HG02798 (cell line): ENCODE measurements around the gene MYLIP.

Experiments
- ATAC-seq: cut with Tn5 transposase; IDR thresholded peaks from one replicate; pipeline ENCODE4 v1.9.1; 2021; ENCODE audit warnings: mild to moderate bottlenecking; ENCODE audit not compliant: unreplicated experiment, poor library complexity

MYLIP gene

DNA sequence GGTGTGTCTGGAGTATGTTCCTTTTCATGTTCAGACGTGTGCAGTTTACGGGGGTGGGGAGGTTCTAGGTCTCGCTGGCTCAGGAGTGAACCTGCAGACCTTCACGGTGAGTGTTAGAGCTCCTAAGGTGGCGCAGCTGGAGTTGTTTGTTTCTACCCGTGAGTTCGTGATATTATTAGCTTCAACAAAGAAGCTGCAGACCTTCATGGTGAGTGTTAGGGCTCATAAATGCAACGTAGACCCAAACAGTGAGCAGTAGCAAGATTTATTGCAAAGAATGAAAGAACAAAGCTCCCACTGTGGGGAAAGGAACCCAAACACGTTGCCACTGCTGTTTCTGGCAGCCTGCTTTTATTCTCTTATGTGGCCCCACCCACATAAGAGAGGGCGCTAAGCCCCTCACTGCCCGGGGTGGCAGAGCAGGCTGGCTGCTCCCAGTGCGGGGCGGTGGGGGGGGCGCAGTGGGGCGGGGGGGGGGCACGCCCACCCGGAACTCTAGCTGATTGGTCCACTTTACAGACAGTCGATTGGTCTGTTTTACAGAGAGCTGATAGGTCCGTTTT is 68.2 kb downstream of the MYLIP start:
- no peak for ATAC-seq
